Measurements from ENCODE around the gene MYRFL.

GRCh38 chr12:69843608-69844007 is 18.6 kb downstream of the MYRFL start:
- no peak for TF ChIP-seq POLR2AphosphoS5 (IDR thresholded peaks at IDR 0.05)
- TF ChIP-seq, protein P1, sequence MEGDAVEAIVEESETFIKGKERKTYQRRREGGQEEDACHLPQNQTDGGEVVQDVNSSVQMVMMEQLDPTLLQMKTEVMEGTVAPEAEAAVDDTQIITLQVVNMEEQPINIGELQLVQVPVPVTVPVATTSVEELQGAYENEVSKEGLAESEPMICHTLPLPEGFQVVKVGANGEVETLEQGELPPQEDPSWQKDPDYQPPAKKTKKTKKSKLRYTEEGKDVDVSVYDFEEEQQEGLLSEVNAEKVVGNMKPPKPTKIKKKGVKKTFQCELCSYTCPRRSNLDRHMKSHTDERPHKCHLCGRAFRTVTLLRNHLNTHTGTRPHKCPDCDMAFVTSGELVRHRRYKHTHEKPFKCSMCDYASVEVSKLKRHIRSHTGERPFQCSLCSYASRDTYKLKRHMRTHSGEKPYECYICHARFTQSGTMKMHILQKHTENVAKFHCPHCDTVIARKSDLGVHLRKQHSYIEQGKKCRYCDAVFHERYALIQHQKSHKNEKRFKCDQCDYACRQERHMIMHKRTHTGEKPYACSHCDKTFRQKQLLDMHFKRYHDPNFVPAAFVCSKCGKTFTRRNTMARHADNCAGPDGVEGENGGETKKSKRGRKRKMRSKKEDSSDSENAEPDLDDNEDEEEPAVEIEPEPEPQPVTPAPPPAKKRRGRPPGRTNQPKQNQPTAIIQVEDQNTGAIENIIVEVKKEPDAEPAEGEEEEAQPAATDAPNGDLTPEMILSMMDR (IDR thresholded peaks at IDR 0.05 in 8 of 11, conservative IDR thresholded peaks at IDR 0.05 in 3 of 11): no peak
- no peak for TF ChIP-seq POLR2A (IDR thresholded peaks at IDR 0.05)

Data from spleen (tissue), 7 donors.